PC-3 (cell line): Measurements from ENCODE around the gene THOC2.

Experiments used
- EZH2phosphoT487 ChIP-seq: fragments of 300-600 bp; sonication (generic); IDR thresholded peaks from 2 replicates; pipeline ENCODE4 v1.6.1; 2018; ENCODE audit warnings: mild to moderate bottlenecking, antibody characterized with exemption, low read length, borderline replicate concordance
- TF ChIP-seq, protein P1 (sequence below): fragments of 300-600 bp; sonication (generic); conservative IDR thresholded peaks from 2 replicates; pipeline ENCODE4 v1.5.1; 2017; ENCODE audit warnings: antibody characterized with exemption, low read depth, mild to moderate bottlenecking, low read length

DNA sequence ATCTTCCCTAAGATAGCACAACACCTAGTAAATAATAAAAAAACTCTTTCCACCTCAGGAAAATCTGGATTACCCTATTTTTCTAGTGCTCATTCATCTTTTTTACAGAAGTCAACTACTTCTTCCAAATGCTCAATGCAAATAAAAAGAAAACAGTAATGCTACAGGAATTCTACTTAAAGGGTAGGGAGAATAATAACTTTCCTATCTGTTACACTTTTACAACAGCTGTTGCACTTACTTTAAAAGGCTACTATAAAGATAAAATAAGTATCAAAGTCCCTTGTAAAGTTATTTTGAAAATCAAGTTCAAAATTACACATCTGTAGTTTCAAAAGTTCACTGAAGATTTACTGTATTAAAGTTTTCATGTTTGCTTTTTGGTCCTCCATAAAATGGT is 37.6 kb downstream of the THOC2 start:
- TF ChIP-seq, protein P1, sequence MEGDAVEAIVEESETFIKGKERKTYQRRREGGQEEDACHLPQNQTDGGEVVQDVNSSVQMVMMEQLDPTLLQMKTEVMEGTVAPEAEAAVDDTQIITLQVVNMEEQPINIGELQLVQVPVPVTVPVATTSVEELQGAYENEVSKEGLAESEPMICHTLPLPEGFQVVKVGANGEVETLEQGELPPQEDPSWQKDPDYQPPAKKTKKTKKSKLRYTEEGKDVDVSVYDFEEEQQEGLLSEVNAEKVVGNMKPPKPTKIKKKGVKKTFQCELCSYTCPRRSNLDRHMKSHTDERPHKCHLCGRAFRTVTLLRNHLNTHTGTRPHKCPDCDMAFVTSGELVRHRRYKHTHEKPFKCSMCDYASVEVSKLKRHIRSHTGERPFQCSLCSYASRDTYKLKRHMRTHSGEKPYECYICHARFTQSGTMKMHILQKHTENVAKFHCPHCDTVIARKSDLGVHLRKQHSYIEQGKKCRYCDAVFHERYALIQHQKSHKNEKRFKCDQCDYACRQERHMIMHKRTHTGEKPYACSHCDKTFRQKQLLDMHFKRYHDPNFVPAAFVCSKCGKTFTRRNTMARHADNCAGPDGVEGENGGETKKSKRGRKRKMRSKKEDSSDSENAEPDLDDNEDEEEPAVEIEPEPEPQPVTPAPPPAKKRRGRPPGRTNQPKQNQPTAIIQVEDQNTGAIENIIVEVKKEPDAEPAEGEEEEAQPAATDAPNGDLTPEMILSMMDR = no peak
- no peak for TF ChIP-seq EZH2phosphoT487
